GM23338 (cell line): ENCODE results near the gene ING3. TPM values are rescaled to one million over a fixed set of nuclear protein-coding genes. Genes with fewer than 3 reads are reported as not detected.

Experiments
- ATAC-seq: fragments of 200-7000 bp; cut with Tn5 transposase; 3 replicates; pipeline ENCODE4 v1.9.1; 2020
- DNase-seq: peaks from one replicate; pipeline ENCODE4 v3.0.0-alpha.2; 2015; ENCODE audit warnings: low spot score
- H2AFZ ChIP-seq: fragments of 200-600 bp; sonication (generic); 2 replicates; pipeline ENCODE4 v1.8.0; 2016; ENCODE audit warnings: antibody characterized with exemption, mild to moderate bottlenecking, moderate library complexity
- H3F3A ChIP-seq: fragments of 200-600 bp; sonication (generic); replicated peaks from 2 replicates; pipeline ENCODE4 v1.8.0; 2017; ENCODE audit warnings: antibody characterized with exemption, mixed run types, low read depth
- H3K27ac ChIP-seq: fragments of 200-600 bp; sonication (generic); 2 replicates; pipeline ENCODE4 v1.6.1; 2016; ENCODE audit warnings: low read depth
- H3K27me3 ChIP-seq: fragments of 200-600 bp; sonication (generic); 2 replicates; pipeline ENCODE4 v1.8.0; 2016; ENCODE audit warnings: mild to moderate bottlenecking, mixed run types, moderate library complexity; ENCODE audit not compliant: insufficient read depth
- H3K36me3 ChIP-seq: fragments of 200-600 bp; sonication (generic); 2 replicates; pipeline ENCODE4 v1.8.0; 2016; ENCODE audit warnings: mild to moderate bottlenecking; ENCODE audit not compliant: insufficient read depth
- H3K4me1 ChIP-seq: fragments of 200-600 bp; sonication (generic); 2 replicates; pipeline ENCODE4 v1.8.0; 2016; ENCODE audit warnings: mild to moderate bottlenecking, moderate library complexity; ENCODE audit not compliant: insufficient read depth
- H3K4me2 ChIP-seq: fragments of 200-600 bp; sonication (generic); 2 replicates; pipeline ENCODE4 v1.7.1; 2017; ENCODE audit warnings: mixed run types
- H3K4me3 ChIP-seq: fragments of 200-600 bp; sonication (generic); 2 replicates; pipeline ENCODE4 v1.6.1; 2016; ENCODE audit warnings: mixed run types
- H3K79me2 ChIP-seq: fragments of 200-600 bp; sonication (generic); replicated peaks from 2 replicates; pipeline ENCODE4 v1.8.0; 2017; ENCODE audit warnings: mild to moderate bottlenecking; ENCODE audit not compliant: insufficient read depth
- H3K9me2 ChIP-seq: fragments of 200-600 bp; sonication (generic); 2 replicates; pipeline ENCODE4 v1.8.0; 2017; ENCODE audit not compliant: insufficient read depth
- H4K20me1 ChIP-seq: fragments of 200-600 bp; sonication (generic); replicated peaks from 2 replicates; pipeline ENCODE4 v1.8.0; 2017; ENCODE audit warnings: mild to moderate bottlenecking; ENCODE audit not compliant: insufficient read depth
- H3K27ac Mint-ChIP-seq: 2 replicates; pipeline ENCODE4 v1.8.0; 2020; ENCODE audit warnings: inconsistent platforms, mild to moderate bottlenecking, moderate library complexity, mixed read lengths
- H3K27me3 Mint-ChIP-seq: 3 replicates; pipeline ENCODE4 v1.8.0; 2022; ENCODE audit warnings: low read depth, mild to moderate bottlenecking, moderate library complexity, mixed read lengths, inconsistent platforms; ENCODE audit not compliant: insufficient read depth, poor library complexity
- H3K36me3 Mint-ChIP-seq: 3 replicates; pipeline ENCODE4 v1.8.0; 2021; ENCODE audit warnings: low read depth, mild to moderate bottlenecking, inconsistent platforms, moderate library complexity, mixed read lengths
- H3K4me1 Mint-ChIP-seq: 3 replicates; pipeline ENCODE4 v1.8.0; 2020; ENCODE audit warnings: mild to moderate bottlenecking, inconsistent platforms, mixed read lengths
- H3K4me3 Mint-ChIP-seq: 3 replicates; pipeline ENCODE4 v1.8.0; 2021; ENCODE audit warnings: moderate library complexity, mild to moderate bottlenecking, inconsistent platforms, mixed read lengths
- H3K9me3 Mint-ChIP-seq: 3 replicates; pipeline ENCODE4 v1.8.0; 2020; ENCODE audit warnings: moderate library complexity, mild to moderate bottlenecking, inconsistent platforms, mixed read lengths
- CREB1 ChIP-seq: fragments of 250-450 bp; sonication (Bioruptor Pico); IDR thresholded peaks from 2 replicates; pipeline ENCODE4 v1.5.0; 2020; ENCODE audit warnings: low read depth, mild to moderate bottlenecking, moderate library complexity
- CTCF ChIP-seq, 2 experiments: fragments of 200-600 bp in 1 of 2; sonication (generic) in 1 of 2; conservative IDR thresholded peaks; 2 replicates each; pipeline versions ENCODE4 v1.5.1 to v1.6.1; 2016 to 2017; ENCODE audit warnings: antibody characterized with exemption in 2 of 2, low read depth in 2 of 2, mild to moderate bottlenecking in 2 of 2, moderate library complexity in 1 of 2
- EZH2 ChIP-seq: fragments of 200-600 bp; sonication (generic); IDR thresholded peaks from one replicate; pipeline ENCODE4 v1.8.0; 2017; ENCODE audit warnings: antibody characterized with exemption, mild to moderate bottlenecking, low read depth; ENCODE audit not compliant: unreplicated experiment
- EZH2phosphoT487 ChIP-seq: fragments of 200-600 bp; sonication (generic); IDR thresholded peaks from one replicate; pipeline ENCODE4 v1.8.1; 2018; ENCODE audit warnings: antibody characterized with exemption; ENCODE audit not compliant: unreplicated experiment
- JUNB ChIP-seq: IDR thresholded peaks from one replicate; pipeline ENCODE4 v1.6.1; 2016; ENCODE audit warnings: antibody characterized with exemption; ENCODE audit not compliant: unreplicated experiment
- NANOG ChIP-seq: IDR thresholded peaks from 2 replicates; pipeline ENCODE4 v1.6.1; 2016; ENCODE audit warnings: antibody characterized with exemption, borderline replicate concordance
- POLR2AphosphoS5 ChIP-seq: IDR thresholded peaks from 2 replicates; pipeline ENCODE4 v1.6.1; 2016; ENCODE audit warnings: antibody characterized with exemption, low read depth
- STAT1 ChIP-seq: IDR thresholded peaks from one replicate; pipeline ENCODE4 v1.6.1; 2016; ENCODE audit warnings: antibody characterized with exemption; ENCODE audit not compliant: unreplicated experiment
- ZNF114 ChIP-seq: fragments of 250-450 bp; sonication (Bioruptor Pico); IDR thresholded peaks from 2 replicates; pipeline ENCODE4 v1.5.0; 2020; ENCODE audit warnings: mild to moderate bottlenecking, moderate library complexity
- ZNF331 ChIP-seq: fragments of 250-450 bp; sonication (Bioruptor Pico); IDR thresholded peaks from 2 replicates; pipeline ENCODE4 v1.5.0; 2020; ENCODE audit warnings: low read depth, mild to moderate bottlenecking, moderate library complexity
- ZNF462 ChIP-seq: fragments of 250-450 bp; sonication (Bioruptor Pico); IDR thresholded peaks from 2 replicates; pipeline ENCODE4 v1.5.0; 2020; ENCODE audit warnings: mild to moderate bottlenecking, moderate library complexity
- polyA plus RNA-seq: library from polyadenylated mRNA; unstranded; fragments of >200 nt; fragmentation: Nextera tagmentation; extraction: Ambion mirVana; gene quantifications from 2 replicates; pipeline ENCODE4 v1.2.1, GENCODE V29; 2016
- total RNA-seq: library from RNA; depleted of rRNA; stranded (reverse); fragments of >200 nt; shearing (Covaris generic); gene quantifications from 2 replicates; pipeline ENCODE4 v1.2.3, GENCODE V29; 2014
- TF ChIP-seq, protein P1 (sequence below): IDR thresholded peaks from 2 replicates; pipeline ENCODE4 v1.6.1; 2016; ENCODE audit warnings: antibody characterized with exemption
- TF ChIP-seq, protein P2 (sequence below): IDR thresholded peaks from one replicate; pipeline ENCODE4 v1.6.1; 2018; ENCODE audit warnings: antibody characterized with exemption; ENCODE audit not compliant: unreplicated experiment

The ING3 gene
- total and polyA plus RNA-seq, 2 experiments from 2014 or later, result 17.8 to 26.2 TPM

DNA sequence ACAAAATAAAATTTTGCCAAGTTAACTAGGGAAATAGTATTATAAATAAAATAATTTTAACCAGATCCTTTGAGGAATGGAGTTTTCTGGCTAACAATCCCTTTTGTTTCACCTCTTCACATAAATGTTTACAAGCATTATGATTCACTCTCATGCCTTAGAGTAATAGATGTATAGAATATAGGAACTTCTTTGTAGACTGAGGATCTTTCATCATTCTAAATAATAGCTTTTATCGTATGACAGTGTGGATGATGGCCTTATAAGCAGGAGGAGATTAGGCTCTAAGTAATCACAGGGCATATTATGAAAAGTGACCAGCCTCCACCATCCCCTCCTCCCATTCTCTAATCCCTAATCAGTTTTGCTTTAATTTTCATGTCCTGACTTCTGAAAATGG, 13.5 kb downstream of the ING3 start:
- DNase-seq (no peak), ATAC-seq (no peak)
- Histone ChIP-seq H3K27me3 (no peaks in the 10 kb centered on the region), H3F3A (no peaks in the 10 kb centered on the region), H3K4me2 (no peak overlapping the region), H3K9me2 (no peaks in the 10 kb centered on the region), H2AFZ (no peak overlapping the region), H3K4me3 (no peak overlapping the region), H3K27ac (no peak overlapping the region), H4K20me1 (no peaks in the 10 kb centered on the region; the same call in 1 of the 2 replicates), H3K36me3 (peaks cover 14% of the 10 kb centered on the region; the same call in 1 of the 2 replicates), H3K79me2 (peaks cover 22% of the 10 kb centered on the region; the same call in 1 of the 2 replicates), H3K4me1 (no peaks in the 10 kb centered on the region; the same call in 1 of the 2 replicates)
- H3K4me3 Mint-ChIP-seq, result no peak overlapping the region
- TF ChIP-seq, protein P1, sequence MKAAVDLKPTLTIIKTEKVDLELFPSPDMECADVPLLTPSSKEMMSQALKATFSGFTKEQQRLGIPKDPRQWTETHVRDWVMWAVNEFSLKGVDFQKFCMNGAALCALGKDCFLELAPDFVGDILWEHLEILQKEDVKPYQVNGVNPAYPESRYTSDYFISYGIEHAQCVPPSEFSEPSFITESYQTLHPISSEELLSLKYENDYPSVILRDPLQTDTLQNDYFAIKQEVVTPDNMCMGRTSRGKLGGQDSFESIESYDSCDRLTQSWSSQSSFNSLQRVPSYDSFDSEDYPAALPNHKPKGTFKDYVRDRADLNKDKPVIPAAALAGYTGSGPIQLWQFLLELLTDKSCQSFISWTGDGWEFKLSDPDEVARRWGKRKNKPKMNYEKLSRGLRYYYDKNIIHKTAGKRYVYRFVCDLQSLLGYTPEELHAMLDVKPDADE, result no peak
- no peak for TF ChIP-seq ZNF462
- TF ChIP-seq POLR2AphosphoS5, result no peak
- no peak for TF ChIP-seq CTCF (conservative IDR thresholded peaks at IDR 0.05; ENCODE audit: low read depth in 2 of 2)
- TF ChIP-seq CREB1 (CRISPR knock-in tag), result no peak
- no peak for TF ChIP-seq NANOG
- TF ChIP-seq, protein P2, sequence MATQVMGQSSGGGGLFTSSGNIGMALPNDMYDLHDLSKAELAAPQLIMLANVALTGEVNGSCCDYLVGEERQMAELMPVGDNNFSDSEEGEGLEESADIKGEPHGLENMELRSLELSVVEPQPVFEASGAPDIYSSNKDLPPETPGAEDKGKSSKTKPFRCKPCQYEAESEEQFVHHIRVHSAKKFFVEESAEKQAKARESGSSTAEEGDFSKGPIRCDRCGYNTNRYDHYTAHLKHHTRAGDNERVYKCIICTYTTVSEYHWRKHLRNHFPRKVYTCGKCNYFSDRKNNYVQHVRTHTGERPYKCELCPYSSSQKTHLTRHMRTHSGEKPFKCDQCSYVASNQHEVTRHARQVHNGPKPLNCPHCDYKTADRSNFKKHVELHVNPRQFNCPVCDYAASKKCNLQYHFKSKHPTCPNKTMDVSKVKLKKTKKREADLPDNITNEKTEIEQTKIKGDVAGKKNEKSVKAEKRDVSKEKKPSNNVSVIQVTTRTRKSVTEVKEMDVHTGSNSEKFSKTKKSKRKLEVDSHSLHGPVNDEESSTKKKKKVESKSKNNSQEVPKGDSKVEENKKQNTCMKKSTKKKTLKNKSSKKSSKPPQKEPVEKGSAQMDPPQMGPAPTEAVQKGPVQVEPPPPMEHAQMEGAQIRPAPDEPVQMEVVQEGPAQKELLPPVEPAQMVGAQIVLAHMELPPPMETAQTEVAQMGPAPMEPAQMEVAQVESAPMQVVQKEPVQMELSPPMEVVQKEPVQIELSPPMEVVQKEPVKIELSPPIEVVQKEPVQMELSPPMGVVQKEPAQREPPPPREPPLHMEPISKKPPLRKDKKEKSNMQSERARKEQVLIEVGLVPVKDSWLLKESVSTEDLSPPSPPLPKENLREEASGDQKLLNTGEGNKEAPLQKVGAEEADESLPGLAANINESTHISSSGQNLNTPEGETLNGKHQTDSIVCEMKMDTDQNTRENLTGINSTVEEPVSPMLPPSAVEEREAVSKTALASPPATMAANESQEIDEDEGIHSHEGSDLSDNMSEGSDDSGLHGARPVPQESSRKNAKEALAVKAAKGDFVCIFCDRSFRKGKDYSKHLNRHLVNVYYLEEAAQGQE, result no peak
- no peak for TF ChIP-seq STAT1
- no peak for TF ChIP-seq EZH2
- TF ChIP-seq ZNF331, result no peak
- no peak for TF ChIP-seq EZH2phosphoT487
- no peak for TF ChIP-seq JUNB
- no peak for TF ChIP-seq ZNF114 (CRISPR knock-in tag)
- no peak overlapping the region for H3K27ac Mint-ChIP-seq
- H3K27me3 Mint-ChIP-seq, result peaks cover 2% of the 10 kb centered on the region
- no peaks in the 10 kb centered on the region for H3K9me3 Mint-ChIP-seq
- peaks cover 23% of the 10 kb centered on the region for H3K4me1 Mint-ChIP-seq
- H3K36me3 Mint-ChIP-seq, result peaks cover 21% of the 10 kb centered on the region
